Heart right ventricle (tissue), 16 donors: ENCODE data around the gene FAM209A. TPM values are rescaled to one million over a fixed set of nuclear protein-coding genes. Genes with fewer than 3 reads are reported as not detected.

Experiments used
- ATAC-seq, 8 donors: fragments of 200-7000 bp; cut with Tn5 transposase; one replicate each; pipeline ENCODE4 v1.9.1; 2020; ENCODE audit warnings: mild to moderate bottlenecking in 8 of 8, moderate library complexity in 8 of 8, moderate number of reproducible peaks in 1 of 8
- DNase-seq, 2 donors: peaks; one replicate each; pipeline ENCODE4 v3.0.0-alpha.2; 2020
- H3K27ac ChIP-seq, 10 donors: fragments of 200-600 bp; sonication (generic) in 2 of 10; one replicate each; pipeline versions ENCODE4 v1.5.0 to v1.8.0; 2020 to 2022; ENCODE audit warnings: mild to moderate bottlenecking in 3 of 10
- H3K27me3 ChIP-seq, 7 donors: fragments of 200-600 bp; one replicate each; pipeline ENCODE4 v1.8.0; 2021 to 2022; ENCODE audit warnings: mild to moderate bottlenecking in 2 of 7
- H3K36me3 ChIP-seq, 9 donors: fragments of 200-600 bp; sonication (generic) in 1 of 9; one replicate each; pipeline versions ENCODE4 v1.5.0 to v1.8.0; 2020 to 2022; ENCODE audit warnings: mild to moderate bottlenecking in 2 of 9
- H3K4me1 ChIP-seq, 9 donors: fragments of 200-600 bp; sonication (generic) in 1 of 9; one replicate each; pipeline versions ENCODE4 v1.5.0 to v1.8.0; 2020 to 2022; ENCODE audit warnings: mild to moderate bottlenecking in 4 of 9
- H3K4me3 ChIP-seq, 10 donors: fragments of 200-600 bp; sonication (generic) in 2 of 10; one replicate each; pipeline versions ENCODE4 v1.5.0 to v1.8.0; 2020 to 2022; ENCODE audit warnings: mild to moderate bottlenecking in 7 of 10, moderate library complexity in 2 of 10
- H3K9me3 ChIP-seq, 11 donors: fragments of 200-600 bp in 10 of 11; sonication (generic) in 2 of 11; one replicate each; pipeline versions ENCODE4 v1.5.0 to v1.8.0; 2013 to 2022; ENCODE audit warnings: mild to moderate bottlenecking in 2 of 11, control low read depth in 1 of 11, moderate library complexity in 1 of 11
- CTCF ChIP-seq, 9 donors: fragments of 200-600 bp; sonication (generic) in 2 of 9; IDR thresholded peaks; one replicate each; pipeline versions ENCODE4 v1.5.0 to v1.8.0; 2021 to 2022; ENCODE audit warnings: antibody characterized with exemption in 9 of 9, mild to moderate bottlenecking in 5 of 9, moderate library complexity in 1 of 9
- WGBS, 2 donors: extraction: QIAGEN DNeasy Blood & Tissue Kit; methylation state at CpG; one replicate each; pipeline ENCODE4 v1.1.7; 2013; ENCODE audit warnings: inconsistent platforms in 1 of 2; 5-methylcytosine and 5-hydroxymethylcytosine counted together
- intact Hi-C, 10 donors: fragments of 100-400 bp; cut with DNase I; formaldehyde crosslinking; loops; one replicate each; pipeline versions ENCODE4 v1.11.1 to v1.14.2; 2022
- polyA plus RNA-seq, 2 donors: library from polyadenylated mRNA; stranded (reverse); fragments of 200-250 nt; gene quantifications; one replicate each; pipeline ENCODE4 v1.2.3, GENCODE V29; 2013
- total RNA-seq, 10 donors: library from RNA; stranded (reverse); fragmentation: NEBNext Ultra II Directional in 3 of 10; extraction: Animal tissue kit (Norgen Biotek cat#: 25700) in 3 of 10; gene quantifications; one replicate each; pipeline versions ENCODE4 v1.2.1 to v1.2.4, GENCODE V29; 2021 to 2023
- donor health status: Arrhythmogenic right ventricular cardiomyopathy.
- donor health status: ischemic (EF 13 %, LVEDD 7.1; RV severe dilation, severe dysfunction).
- donor health status: healthy with polysubstance abuse.
- donor health status: DM: no; HTN: yes; CAD: no.
- donor health status: DM: no; HTN: no; CAD: no.
- donor health status: ischemic (EF 25% LVEDD 6.9; RV normal size, moderate dysfunction).
- donor health status: ischemic (EF 25% LVEDD 5.7; RV mildly dilated, moderate dysfunction).
- donor health status: healthy.
- donor health status: DM: yes; HTN: yes; CAD: no.
- donor health status: Ischemic cardiomyopathy.
- donor health status: ischemic (EF 35%, LVEDD 5.7; RV mildly dilated, moderate dysfunction).
- donor health status: nonischemic (EF 11% LVEDD 7.7; RV severe dilation, severe dysfunction).
- donor health status: DM: yes; HTN: yes; CAD: no.
- donor health status: PGD.
- donor health status: ischemic (EF 29% LVEDD 5.4; RV normal size, mild dysfunction).
- donor health status: nonischemic (EF 23%, LVEDD 6.1; RV moderate dilation, normal function).

The FAM209A gene
- total and polyA plus RNA-seq, 12 donors, result 0.04 TPM; not detected in 11

GRCh38 chr20:56513161-56514150 lies 11.1 kb upstream of the FAM209A start:
- no peak overlapping the region for H3K4me3 ChIP-seq
- H3K27me3 ChIP-seq, result no peaks in the 10 kb centered on the region
- intact Hi-C loops, result no loop called here
- peaks cover 0 to 69% (median 23%) of the 10 kb centered on the region in 9 donors for H3K36me3 ChIP-seq
- ATAC-seq (peak in 1 of 8 donors; percentile 38), DNase-seq (no peak)
- peaks cover 0 to 18% (median 7%) of the 10 kb centered on the region in 9 donors for H3K4me1 ChIP-seq
- H3K9me3 ChIP-seq, result no peaks in the 10 kb centered on the region
- no peak overlapping the region for H3K27ac ChIP-seq
- TF ChIP-seq CTCF (IDR thresholded peaks at IDR 0.05), result no peak
- 78 to 81% methylated on average over 22 of the region's 22 CpGs for WGBS, 2 donors

- Histone ChIP-seq H3K4me1 (peaks cover 0 to 18% (median 7%) of the 10 kb centered on the region in 9 donors), H3K27ac (peak overlapping the region in 5 of 10 donors; percentile 16 to 51 (median 28)), H3K27me3 (no peaks in the 10 kb centered on the region), H3K4me3 (no peak overlapping the region), H3K9me3 (peaks cover 0 to 26% (median 18%) of the 10 kb centered on the region in 11 donors), H3K36me3 (peaks cover 0 to 96% (median 44%) of the 10 kb centered on the region in 9 donors)
- 73 to 83% methylated on average over 5 of the region's 5 CpGs for WGBS, 2 donors
- no peak for ATAC-seq
- intact Hi-C loops, result no loop called here
- no peak for TF ChIP-seq CTCF (IDR thresholded peaks at IDR 0.05)
- DNase-seq, result no peak
These were observed 7.9 kb upstream of the FAM209A start for GRCh38 chr20:56516631-56517030.

GRCh38 chr20:56517211-56517610 lies 7.3 kb upstream of the FAM209A start:
- ATAC-seq (no peak), DNase-seq (no peak)
- no peaks in the 10 kb centered on the region for H3K27me3 ChIP-seq
- H3K36me3 ChIP-seq, result peaks cover 0 to 93% (median 44%) of the 10 kb centered on the region in 9 donors
- 93 to 95% methylated on average over 7 of the region's 7 CpGs for WGBS, 2 donors
- peaks cover 0 to 18% (median 7%) of the 10 kb centered on the region in 9 donors for H3K4me1 ChIP-seq
- TF ChIP-seq CTCF (IDR thresholded peaks at IDR 0.05), result no peak
- peaks cover 0 to 31% (median 22%) of the 10 kb centered on the region in 11 donors for H3K9me3 ChIP-seq
- intact Hi-C loops, result no loop called here
- no peak overlapping the region for H3K4me3 ChIP-seq
- H3K27ac ChIP-seq, result peak overlapping the region in 1 of 10 donors; percentile 51

GRCh38 chr20:56517641-56518040 lies 6.9 kb upstream of the FAM209A start:
- Histone ChIP-seq H3K4me1 (peaks cover 0 to 18% (median 7%) of the 10 kb centered on the region in 9 donors), H3K36me3 (peaks cover 0 to 88% (median 44%) of the 10 kb centered on the region in 9 donors), H3K4me3 (no peak overlapping the region), H3K27me3 (no peaks in the 10 kb centered on the region), H3K27ac (no peak overlapping the region), H3K9me3 (peaks cover 0 to 31% (median 22%) of the 10 kb centered on the region in 11 donors)
- ATAC-seq (no peak), DNase-seq (no peak)
- WGBS, 2 donors, result 92 to 94% methylated on average over 8 of the region's 8 CpGs
- intact Hi-C loops, result no loop called here
- TF ChIP-seq CTCF (IDR thresholded peaks at IDR 0.05), result no peak
